Erythroblast (primary cell): ENCODE measurements around the gene SPATS1.

Experiments
- GATA1 ChIP-seq: IDR thresholded peaks from 2 replicates; pipeline ENCODE4 v1.6.1; 2011; ENCODE audit warnings: low read depth, mild to moderate bottlenecking, control low read depth, low read length, moderate library complexity
- POLR2A ChIP-seq: IDR thresholded peaks from 2 replicates; pipeline ENCODE4 v1.6.1; 2011; ENCODE audit warnings: mild to moderate bottlenecking, low read length

- TF ChIP-seq POLR2A: no peak
- no peak for TF ChIP-seq GATA1
Observed at GRCh38 chr6:44309092-44309491, 33.4 kb upstream of the SPATS1 start.
